Measurements from ENCODE around the gene HARS1. TPM values are rescaled to one million over a fixed set of nuclear protein-coding genes. Genes with fewer than 3 reads are reported as not detected.
"Not testable (repeated sequence)": the region's sequence is repeated elsewhere in the genome, so short reads cannot be mapped to it uniquely, and the experiment has no call there.

The HARS1 gene
- polyA plus RNA-seq, 2 donors = 47.7 to 55.5 TPM

- Histone ChIP-seq H3K27me3 (ENCODE audit: control insufficient read depth in 1 of 2, insufficient read depth in 2 of 2, low read length in 2 of 2) (no peaks in the 10 kb centered on the region), H3K36me3 (ENCODE audit: control insufficient read depth in 2 of 2, insufficient read depth in 2 of 2, low read length in 1 of 2) (peaks cover 25 to 39% of the 10 kb centered on the region in 2 donors), H3K9me3 (ENCODE audit: control insufficient read depth in 2 of 2, insufficient read depth in 1 of 2, low read depth in 1 of 2, low read length in 1 of 2) (no peaks in the 10 kb centered on the region), H3K4me1 (ENCODE audit: control insufficient read depth in 2 of 2, insufficient read depth in 2 of 2, low read length in 1 of 2) (no peaks in the 10 kb centered on the region), H3K27ac (ENCODE audit: low read depth in 2 of 2, low read length in 1 of 2) (no peak overlapping the region), H3K4me3 (ENCODE audit: low read depth in 1 of 2, low read length in 2 of 2) (no peak overlapping the region)
- 95 to 97% methylated on average over 7 of the region's 7 CpGs for WGBS, 2 donors
Measured at GRCh38 chr5:140678993-140679392, 12.2 kb downstream of the HARS1 start.

- Histone ChIP-seq H3K36me3 (ENCODE audit: control insufficient read depth in 2 of 2, insufficient read depth in 2 of 2, low read length in 1 of 2) (peaks cover 25 to 44% of the 10 kb centered on the region in 2 donors), H3K4me3 (ENCODE audit: low read depth in 1 of 2, low read length in 2 of 2) (no peak overlapping the region), H3K27ac (ENCODE audit: low read depth in 2 of 2, low read length in 1 of 2) (no peak overlapping the region), H3K27me3 (ENCODE audit: control insufficient read depth in 1 of 2, insufficient read depth in 2 of 2, low read length in 2 of 2) (no peaks in the 10 kb centered on the region), H3K4me1 (ENCODE audit: control insufficient read depth in 2 of 2, insufficient read depth in 2 of 2, low read length in 1 of 2) (no peaks in the 10 kb centered on the region), H3K9me3 (ENCODE audit: control insufficient read depth in 2 of 2, insufficient read depth in 1 of 2, low read depth in 1 of 2, low read length in 1 of 2) (no peaks in the 10 kb centered on the region)
- 89 to 95% methylated on average over 3 of the region's 3 CpGs for WGBS, 2 donors
Measured at GRCh38 chr5:140677947-140678346, 13.2 kb downstream of the HARS1 start.

GRCh38 chr5:140674629-140675028 is 16.5 kb downstream of the HARS1 start:
- peaks cover 19 to 50% of the 10 kb centered on the region in 2 donors for H3K36me3 ChIP-seq (ENCODE audit: control insufficient read depth in 2 of 2, insufficient read depth in 2 of 2, low read length in 1 of 2)

GRCh38 chr5:140674211-140674610 is 17.0 kb downstream of the HARS1 start:
- Histone ChIP-seq H3K36me3 (ENCODE audit: control insufficient read depth in 2 of 2, insufficient read depth in 2 of 2, low read length in 1 of 2) (peaks cover 23 to 54% of the 10 kb centered on the region in 2 donors), H3K27me3 (ENCODE audit: control insufficient read depth in 1 of 2, insufficient read depth in 2 of 2, low read length in 2 of 2) (no peaks in the 10 kb centered on the region), H3K4me1 (ENCODE audit: control insufficient read depth in 2 of 2, insufficient read depth in 2 of 2, low read length in 1 of 2) (no peaks in the 10 kb centered on the region), H3K9me3 (ENCODE audit: control insufficient read depth in 2 of 2, insufficient read depth in 1 of 2, low read depth in 1 of 2, low read length in 1 of 2) (no peaks in the 10 kb centered on the region), H3K4me3 (ENCODE audit: low read depth in 1 of 2, low read length in 2 of 2) (no peak overlapping the region), H3K27ac (ENCODE audit: low read depth in 2 of 2, low read length in 1 of 2) (no peak overlapping the region)
- WGBS, 2 donors = 79 to 83% methylated on average over 2 of the region's 2 CpGs

More at GRCh38 chr5:140674629-140675028, 16.5 kb downstream of the HARS1 start:
- 92 to 95% methylated on average over 4 of the region's 4 CpGs for WGBS, 2 donors
- Histone ChIP-seq H3K4me3 (ENCODE audit: low read depth in 1 of 2, low read length in 2 of 2) (no peak overlapping the region), H3K4me1 (ENCODE audit: control insufficient read depth in 2 of 2, insufficient read depth in 2 of 2, low read length in 1 of 2) (no peaks in the 10 kb centered on the region), H3K27me3 (ENCODE audit: control insufficient read depth in 1 of 2, insufficient read depth in 2 of 2, low read length in 2 of 2) (no peaks in the 10 kb centered on the region), H3K9me3 (ENCODE audit: control insufficient read depth in 2 of 2, insufficient read depth in 1 of 2, low read depth in 1 of 2, low read length in 1 of 2) (no peaks in the 10 kb centered on the region), H3K27ac (ENCODE audit: low read depth in 2 of 2, low read length in 1 of 2) (no peak overlapping the region)

- Histone ChIP-seq H3K4me3 (ENCODE audit: low read depth in 1 of 2, low read length in 2 of 2) (no peak within 1 kb of the TSS), H3K27ac (ENCODE audit: low read depth in 2 of 2, low read length in 1 of 2) (no peak within 1 kb of the TSS), H3K9me3 (ENCODE audit: control insufficient read depth in 2 of 2, insufficient read depth in 1 of 2, low read depth in 1 of 2, low read length in 1 of 2) (no peaks in the 10 kb centered on the region), H3K36me3 (ENCODE audit: control insufficient read depth in 2 of 2, insufficient read depth in 2 of 2, low read length in 1 of 2) (peaks cover 31 to 62% of the 10 kb centered on the region in 2 donors), H3K27me3 (ENCODE audit: control insufficient read depth in 1 of 2, insufficient read depth in 2 of 2, low read length in 2 of 2) (no peaks in the 10 kb centered on the region), H3K4me1 (ENCODE audit: control insufficient read depth in 2 of 2, insufficient read depth in 2 of 2, low read length in 1 of 2) (no peaks in the 10 kb centered on the region)
- 90 to 92% methylated on average over 45 of the region's 45 CpGs for WGBS, 2 donors
Measured at GRCh38 chr5:140673187-140673976, 17.8 kb downstream of the HARS1 start, which contains the start of gene DND1. Gene DND1, minus strand, starts transcription at chr5:140673576. Its CDS starts 34 bp downstream, at chr5:140673542.

- peaks cover 0 to 3% of the 10 kb centered on the region in 2 donors for H3K4me1 ChIP-seq (ENCODE audit: control insufficient read depth in 2 of 2, insufficient read depth in 2 of 2, low read length in 1 of 2)
- no peaks in the 10 kb centered on the region for H3K27me3 ChIP-seq (ENCODE audit: control insufficient read depth in 1 of 2, insufficient read depth in 2 of 2, low read length in 2 of 2)
- H3K4me3 ChIP-seq (ENCODE audit: low read depth in 1 of 2, low read length in 2 of 2) = no peak overlapping the region
- H3K27ac ChIP-seq (ENCODE audit: low read depth in 2 of 2, low read length in 1 of 2) = no peak overlapping the region
- no peaks in the 10 kb centered on the region for H3K9me3 ChIP-seq (ENCODE audit: control insufficient read depth in 2 of 2, insufficient read depth in 1 of 2, low read depth in 1 of 2, low read length in 1 of 2)
- 55 to 60% methylated on average over 69 to 70 of the region's 70 CpGs for WGBS, 2 donors
- peaks cover 37 to 65% of the 10 kb centered on the region in 2 donors for H3K36me3 ChIP-seq (ENCODE audit: control insufficient read depth in 2 of 2, insufficient read depth in 2 of 2, low read length in 1 of 2)
Measured at GRCh38 chr5:140672455-140673186, 18.5 kb downstream of the HARS1 start.

GRCh38 chr5:140671472-140672125 is 19.6 kb downstream of the HARS1 start:
- 95 to 97% methylated on average over 4 to 6 of the region's 7 CpGs for WGBS, 2 donors

GRCh38 chr5:140671035-140671434 is 20.1 kb downstream of the HARS1 start:
- not testable (repeated sequence) for H3K4me3 ChIP-seq (ENCODE audit: low read depth in 1 of 2, low read length in 2 of 2); H3K9me3 ChIP-seq (ENCODE audit: control insufficient read depth in 2 of 2, insufficient read depth in 1 of 2, low read depth in 1 of 2, low read length in 1 of 2); H3K27ac ChIP-seq (ENCODE audit: low read depth in 2 of 2, low read length in 1 of 2); H3K27me3 ChIP-seq (ENCODE audit: control insufficient read depth in 1 of 2, insufficient read depth in 2 of 2, low read length in 2 of 2); H3K4me1 ChIP-seq (ENCODE audit: control insufficient read depth in 2 of 2, insufficient read depth in 2 of 2, low read length in 1 of 2)
- H3K36me3 ChIP-seq (ENCODE audit: control insufficient read depth in 2 of 2, insufficient read depth in 2 of 2, low read length in 1 of 2) = peaks cover 27 to 52% of the 10 kb centered on the region in 2 donors
- WGBS, 2 donors = 92 to 95% methylated on average over 4 of the region's 4 CpGs

More at GRCh38 chr5:140671472-140672125, 19.6 kb downstream of the HARS1 start:
- H3K9me3 ChIP-seq (ENCODE audit: control insufficient read depth in 2 of 2, insufficient read depth in 1 of 2, low read depth in 1 of 2, low read length in 1 of 2) = no peaks in the 10 kb centered on the region
- H3K36me3 ChIP-seq (ENCODE audit: control insufficient read depth in 2 of 2, insufficient read depth in 2 of 2, low read length in 1 of 2) = peaks cover 29 to 55% of the 10 kb centered on the region in 2 donors
- H3K4me3 ChIP-seq (ENCODE audit: low read depth in 1 of 2, low read length in 2 of 2) = no peak overlapping the region
- H3K27ac ChIP-seq (ENCODE audit: low read depth in 2 of 2, low read length in 1 of 2) = no peak overlapping the region
- no peaks in the 10 kb centered on the region for H3K27me3 ChIP-seq (ENCODE audit: control insufficient read depth in 1 of 2, insufficient read depth in 2 of 2, low read length in 2 of 2)
- H3K4me1 ChIP-seq (ENCODE audit: control insufficient read depth in 2 of 2, insufficient read depth in 2 of 2, low read length in 1 of 2) = peaks cover 0 to 3% of the 10 kb centered on the region in 2 donors

GRCh38 chr5:140664359-140665119 is 26.6 kb downstream of the HARS1 start, which contains the start of gene WDR55:
Gene WDR55, plus strand, starts transcription at chr5:140664904. Its CDS starts 9 bp downstream, at chr5:140664913.
- H3K4me3 ChIP-seq (ENCODE audit: low read depth in 1 of 2, low read length in 2 of 2) = peak within 1 kb of the TSS; percentile 95 to 98
- peaks cover 31 to 42% of the 10 kb centered on the region in 2 donors for H3K36me3 ChIP-seq (ENCODE audit: control insufficient read depth in 2 of 2, insufficient read depth in 2 of 2, low read length in 1 of 2)
- no peaks in the 10 kb centered on the region for H3K9me3 ChIP-seq (ENCODE audit: control insufficient read depth in 2 of 2, insufficient read depth in 1 of 2, low read depth in 1 of 2, low read length in 1 of 2)
- H3K4me1 ChIP-seq (ENCODE audit: control insufficient read depth in 2 of 2, insufficient read depth in 2 of 2, low read length in 1 of 2) = peaks cover 0 to 7% of the 10 kb centered on the region in 2 donors
- no peaks in the 10 kb centered on the region for H3K27me3 ChIP-seq (ENCODE audit: control insufficient read depth in 1 of 2, insufficient read depth in 2 of 2, low read length in 2 of 2)
- WGBS, 2 donors = 0% methylated on average over 54 of the region's 54 CpGs
- peak within 1 kb of the TSS; percentile 99 for H3K27ac ChIP-seq (ENCODE audit: low read depth in 2 of 2, low read length in 1 of 2)
